SW 1271 (cell line): Measurements from ENCODE around the gene CYP2E1.
"Not testable (repeated sequence)": the region's sequence is repeated elsewhere in the genome, so short reads cannot be mapped to it uniquely, and the experiment has no call there.

Source experiments
- DNase-seq, 2 experiments: peaks; one replicate each; lab custom pipeline; 2025; lab: John Stamatoyannopoulos, UW

The CYP2E1 gene

DNA sequence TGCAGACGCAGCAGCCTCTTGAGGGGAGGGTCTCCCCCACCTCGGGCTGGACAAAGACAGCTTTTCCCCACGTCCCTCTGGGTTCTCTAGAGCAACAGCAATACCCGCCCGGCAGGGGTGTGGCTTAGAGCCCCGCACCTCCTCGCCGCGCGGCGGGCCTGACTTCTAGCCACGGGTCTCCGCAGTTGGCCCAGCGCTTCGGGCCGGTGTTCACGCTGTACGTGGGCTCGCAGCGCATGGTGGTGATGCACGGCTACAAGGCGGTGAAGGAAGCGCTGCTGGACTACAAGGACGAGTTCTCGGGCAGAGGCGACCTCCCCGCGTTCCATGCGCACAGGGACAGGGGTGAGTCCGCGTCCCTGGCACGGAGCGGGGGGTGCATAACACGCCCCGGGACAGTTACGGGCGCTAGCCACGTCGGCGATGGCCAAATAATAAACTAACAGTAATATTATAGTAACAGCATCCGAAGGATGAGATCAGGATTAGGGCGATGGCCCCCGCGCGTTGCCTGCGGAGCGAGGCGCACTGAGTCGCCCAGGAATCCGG, 1.2 kb downstream of the CYP2E1 start:
- DNase-seq = no peak

DNA sequence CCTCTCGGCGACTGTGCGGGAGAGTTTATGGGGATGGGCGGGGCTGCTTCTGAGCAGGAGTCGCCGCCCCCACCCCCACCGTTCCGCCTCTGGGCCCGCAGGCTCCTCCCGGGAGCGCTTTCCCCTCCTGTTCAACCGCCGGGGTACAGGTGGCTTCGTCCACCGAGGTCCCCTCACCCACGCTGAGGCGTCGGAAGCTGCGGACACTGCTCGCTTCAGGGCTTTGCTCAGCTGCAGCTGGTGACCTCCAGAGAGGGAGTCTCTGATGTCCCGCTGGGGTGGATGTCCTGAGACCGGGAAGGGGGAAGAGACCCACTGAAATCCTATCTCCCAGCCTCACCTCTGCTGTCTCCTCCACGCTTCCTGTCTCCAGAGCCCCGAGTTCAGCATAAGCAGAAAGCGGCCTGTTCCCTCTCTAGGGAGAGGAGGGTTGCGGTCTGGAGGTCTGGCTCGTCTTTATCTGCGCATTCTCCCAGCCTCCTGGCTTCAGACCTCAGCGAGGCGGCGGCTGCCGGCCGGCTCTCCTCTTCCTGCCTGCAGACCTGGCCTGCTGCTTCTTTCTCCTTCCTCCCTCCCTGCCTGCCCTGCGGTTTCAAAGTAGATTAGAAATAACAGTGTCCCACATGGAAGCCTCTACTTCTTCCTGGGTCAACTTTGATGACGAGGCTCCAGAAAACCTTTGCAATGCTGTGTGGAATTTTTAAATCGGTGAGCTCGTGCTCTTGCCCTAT, 1.8 kb downstream of the CYP2E1 start:
- DNase-seq = no peak

DNA sequence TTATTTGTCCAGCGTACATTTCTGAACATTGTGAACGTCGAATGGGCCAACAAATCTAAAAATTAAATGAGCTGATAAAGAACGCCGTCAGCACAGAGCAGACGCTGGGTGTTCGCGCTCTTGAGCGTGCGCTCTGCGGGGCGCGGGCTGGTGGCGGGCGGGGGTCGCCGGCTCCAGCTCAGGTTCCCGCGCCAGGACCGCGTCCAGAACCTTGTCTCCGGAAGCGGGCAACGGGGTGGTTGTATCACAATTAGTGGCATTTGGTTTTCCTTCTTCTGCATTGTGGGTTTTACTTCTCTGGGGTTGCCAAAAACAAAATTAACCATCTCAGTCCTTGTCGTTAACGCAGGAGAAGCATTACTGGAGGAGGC, 2.4 kb downstream of the CYP2E1 start:
- no peak for DNase-seq

DNA sequence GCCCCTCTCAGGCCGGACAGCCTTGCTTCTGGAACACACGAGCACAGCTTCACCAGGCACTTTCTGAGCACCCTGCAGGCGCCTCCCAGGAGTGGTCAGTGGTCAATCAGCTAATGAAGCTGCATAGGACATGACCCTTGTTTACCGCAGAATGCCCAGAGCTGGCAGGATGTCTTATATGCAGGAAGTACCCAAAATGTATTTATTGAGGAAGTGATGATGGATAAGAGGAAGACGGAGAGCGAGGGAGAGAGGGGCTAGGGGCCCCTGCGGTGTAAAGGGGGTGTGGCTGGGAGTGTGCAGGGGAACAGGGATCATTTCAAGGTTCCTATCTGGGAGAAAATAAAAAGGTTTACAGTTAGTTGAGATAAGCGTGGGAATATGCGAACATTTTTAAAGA, 3.3 kb downstream of the CYP2E1 start:
- no peak for DNase-seq

DNA sequence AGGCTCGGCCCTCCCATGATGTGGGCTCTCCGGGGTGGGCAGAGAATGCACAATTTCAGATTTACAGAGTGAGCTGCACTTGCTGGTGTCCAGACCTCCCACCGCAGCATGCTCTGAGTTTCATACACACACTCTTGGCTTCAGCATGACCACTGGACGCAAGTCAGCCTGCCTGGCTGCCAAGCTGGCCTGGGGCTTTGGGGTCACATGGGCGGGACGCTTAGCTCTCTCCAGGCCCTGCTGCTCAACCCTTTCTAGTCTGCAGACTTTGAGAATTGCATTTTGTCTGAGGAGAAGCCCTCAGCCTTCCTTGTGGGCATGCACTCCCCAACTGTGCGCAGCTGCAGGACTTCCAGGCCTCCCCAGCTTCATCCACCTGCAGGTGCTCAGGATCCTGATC, 5.7 kb downstream of the CYP2E1 start:
- no peak for DNase-seq

DNA sequence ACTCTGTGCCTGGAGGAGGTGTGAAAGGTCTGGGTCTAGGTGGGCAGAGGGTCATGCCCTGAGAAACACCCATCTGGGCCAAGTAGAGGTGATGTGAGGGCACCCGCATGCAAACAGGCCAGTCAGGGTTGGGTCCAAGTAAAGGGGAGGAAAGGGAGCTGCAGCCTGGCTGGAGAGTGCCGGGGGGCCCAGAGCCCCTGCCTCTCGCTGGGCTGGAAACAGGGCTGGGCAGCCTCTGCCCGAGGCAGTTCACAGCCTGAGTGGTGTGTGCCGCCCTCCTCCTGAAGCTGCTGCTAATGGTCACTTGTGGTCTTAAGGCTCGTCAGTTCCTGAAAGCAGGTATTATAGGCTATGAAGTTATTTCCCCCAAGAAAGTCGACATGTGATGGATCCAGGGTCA, 7.3 kb downstream of the CYP2E1 start:
- no peak for DNase-seq

DNA sequence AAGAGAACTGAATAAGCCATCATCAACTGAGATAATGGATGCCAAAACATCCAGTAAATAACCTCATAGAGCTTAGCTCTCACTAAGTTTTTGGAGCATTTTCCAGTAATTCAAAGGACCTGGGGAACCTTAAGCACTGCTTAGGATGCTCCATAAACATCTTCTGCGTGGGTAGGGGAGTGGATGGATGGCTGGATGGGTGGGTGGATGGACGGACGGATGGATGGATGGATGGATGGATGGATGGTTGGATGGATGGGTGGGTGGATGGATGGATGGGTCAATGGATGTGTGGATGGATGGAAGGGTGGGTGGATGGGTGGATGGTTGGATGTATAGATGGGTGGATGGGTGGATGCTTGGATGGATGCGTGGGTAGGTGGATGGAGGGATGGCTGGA, 9.0 kb downstream of the CYP2E1 start:
- no peak for DNase-seq

DNA sequence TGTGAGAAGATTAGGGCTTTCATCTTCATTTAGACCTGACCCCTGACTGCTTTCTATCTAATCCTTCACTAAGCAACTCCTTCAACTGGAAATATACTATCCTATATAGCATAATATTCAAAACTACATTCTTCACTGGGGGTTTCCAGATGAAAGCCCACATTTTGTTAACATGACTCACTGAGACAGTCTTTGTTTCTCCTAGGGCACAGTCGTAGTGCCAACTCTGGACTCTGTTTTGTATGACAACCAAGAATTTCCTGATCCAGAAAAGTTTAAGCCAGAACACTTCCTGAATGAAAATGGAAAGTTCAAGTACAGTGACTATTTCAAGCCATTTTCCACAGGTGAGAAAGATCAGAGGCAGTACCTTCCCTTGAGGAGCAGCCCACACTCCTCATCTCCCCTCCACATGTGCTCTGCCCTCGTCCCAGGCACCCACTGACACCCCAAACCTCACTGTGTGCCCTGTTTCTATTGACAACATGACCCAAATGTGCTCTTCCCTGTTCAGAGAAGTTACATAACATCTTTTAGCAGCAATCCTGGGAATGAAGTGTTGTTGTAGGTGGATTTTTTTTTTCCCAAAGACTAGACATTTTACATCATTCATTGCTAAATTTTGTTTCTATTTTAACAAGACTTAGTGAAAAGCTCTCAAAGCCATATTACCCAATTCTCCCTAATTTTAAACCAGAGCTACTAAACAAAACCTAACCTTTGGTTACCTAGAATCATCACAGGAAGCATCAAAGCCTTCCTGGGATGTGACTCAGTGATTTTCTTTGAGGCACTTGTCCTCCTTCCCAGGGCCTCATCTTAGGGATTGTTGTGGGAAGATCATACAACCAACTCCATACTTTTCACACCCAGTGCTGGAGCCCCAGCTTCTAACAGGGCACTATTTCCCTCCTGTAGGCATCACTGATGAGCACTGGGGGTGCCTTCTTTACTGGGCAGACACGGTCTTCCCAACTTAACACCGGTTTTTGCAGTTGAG, 10.7 kb downstream of the CYP2E1 start:
- DNase-seq = peak in 1 of 2 experiments; percentile 4

DNA sequence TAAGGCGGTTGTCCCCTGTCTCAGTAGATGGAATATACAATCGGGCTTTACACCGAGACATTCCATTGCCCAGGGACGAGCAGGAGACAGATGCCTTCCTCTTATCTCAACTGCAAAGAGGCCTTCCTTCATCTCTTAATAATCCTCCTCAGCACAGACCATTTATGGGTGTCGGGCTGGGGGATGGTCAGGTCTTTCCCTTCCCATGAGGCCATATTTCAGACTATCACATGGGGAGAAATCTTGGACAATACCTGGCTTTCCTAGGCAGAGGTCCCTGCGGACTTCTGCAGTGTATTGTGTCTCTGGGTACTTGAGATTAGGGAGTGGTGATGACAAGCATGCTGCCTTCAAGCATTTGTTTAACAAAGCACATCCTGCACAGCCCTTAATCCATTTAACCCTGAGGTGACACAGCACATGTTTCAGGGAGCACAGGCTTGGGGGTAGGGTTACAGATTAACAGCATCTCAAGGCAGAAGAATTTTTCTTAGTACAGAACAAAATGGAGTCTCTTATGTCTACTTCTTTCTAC, 14.3 kb downstream of the CYP2E1 start:
- DNase-seq = not testable (repeated sequence)

DNA sequence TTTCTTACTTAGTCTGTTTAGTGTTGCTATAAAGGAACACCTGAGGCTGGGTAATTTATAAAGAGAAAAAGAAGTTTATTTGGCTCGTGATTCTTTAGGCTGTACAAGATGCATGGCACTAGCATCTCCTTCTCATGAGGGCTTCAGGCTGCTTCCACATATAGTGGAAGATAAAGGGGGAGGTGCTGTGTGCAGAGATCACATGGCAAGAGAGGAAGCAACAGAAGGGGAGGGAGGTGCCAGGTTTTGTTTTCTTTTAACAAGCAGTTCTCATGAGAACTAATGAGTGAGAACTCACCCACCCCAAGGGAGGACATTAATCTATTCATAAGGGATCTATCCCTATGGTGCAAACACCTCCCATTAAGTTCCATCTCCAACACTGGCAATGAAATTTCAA, 17.3 kb downstream of the CYP2E1 start:
- DNase-seq = no peak

DNA sequence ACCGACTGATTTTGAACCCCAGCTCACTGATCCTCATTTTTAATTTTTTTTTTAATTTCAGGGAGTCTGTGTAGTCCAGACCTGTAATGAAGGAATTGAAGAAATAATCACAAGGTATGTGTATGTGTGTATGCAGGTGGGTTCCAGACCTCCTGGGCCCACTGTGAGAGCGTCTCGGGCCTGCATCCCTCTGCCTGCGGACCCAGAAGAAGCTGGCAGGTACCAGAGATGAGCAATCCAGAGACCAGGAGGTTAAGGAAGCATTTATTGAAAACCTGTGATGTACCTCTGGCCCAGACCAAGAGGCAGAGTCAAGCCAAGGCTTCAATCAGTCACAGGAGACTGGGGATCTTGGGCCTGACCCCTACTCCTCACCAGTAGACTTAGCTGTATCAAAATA, 27.4 kb downstream of the CYP2E1 start:
- DNase-seq = no peak

DNA sequence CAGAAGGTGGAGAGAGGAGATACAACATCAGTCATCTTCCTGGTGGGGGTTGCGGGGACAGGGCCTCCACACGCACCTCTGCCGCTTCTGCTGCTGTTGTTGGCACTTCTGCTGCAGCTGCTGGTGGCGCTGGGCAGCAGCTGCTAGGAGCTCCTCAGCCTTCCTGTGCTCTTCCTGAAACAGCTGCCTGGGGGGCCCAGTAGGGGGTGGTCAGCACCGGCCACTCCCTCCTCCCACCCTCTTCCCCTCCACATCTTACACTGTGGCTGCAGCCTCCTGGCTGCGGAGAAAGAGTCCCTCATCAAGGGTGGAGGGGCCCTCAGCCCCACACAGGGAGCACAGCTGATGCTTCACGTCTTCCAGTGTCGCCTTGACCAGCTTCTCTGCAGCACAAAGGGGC, 28.4 kb downstream of the CYP2E1 start:
- DNase-seq = no peak

DNA sequence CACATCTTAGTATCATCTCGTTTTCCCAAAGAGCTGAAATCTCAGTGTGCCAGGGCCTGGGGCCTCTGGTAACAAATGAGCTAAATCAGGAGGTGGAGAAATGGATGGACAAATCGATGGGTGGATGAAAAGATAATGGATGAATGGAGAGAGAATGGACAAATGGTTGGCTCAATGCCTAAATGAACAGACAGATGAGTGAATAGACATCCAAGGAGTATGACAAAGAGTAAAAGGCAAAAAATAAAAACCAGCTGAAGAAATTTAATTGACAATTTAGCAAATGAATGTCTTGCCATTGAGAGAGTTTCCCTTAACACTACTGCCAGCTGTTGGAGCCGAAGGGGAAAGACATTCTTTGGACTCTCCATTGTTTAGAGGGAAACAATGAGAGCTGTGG, 30.2 kb downstream of the CYP2E1 start:
- DNase-seq = no peak

DNA sequence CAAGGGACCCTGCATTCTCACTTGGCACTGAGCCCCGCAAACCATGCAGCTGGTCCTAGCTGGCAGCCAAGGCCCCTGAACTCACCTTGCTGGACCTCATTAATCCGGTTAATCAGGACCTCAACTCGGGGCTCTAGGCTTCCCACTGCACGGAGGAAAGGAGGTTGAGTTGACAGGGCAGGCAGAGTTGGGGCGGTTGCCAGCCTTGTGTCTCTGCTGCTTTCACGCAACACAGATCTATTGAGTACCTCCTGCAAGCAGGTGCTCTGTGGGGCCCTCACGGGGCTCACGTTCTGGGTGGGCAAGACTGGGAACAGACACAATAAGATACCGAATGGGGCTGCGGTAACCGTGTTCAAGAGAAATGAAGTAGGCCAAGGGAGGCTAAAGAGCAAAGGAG, 32.1 kb downstream of the CYP2E1 start:
- no peak for DNase-seq

DNA sequence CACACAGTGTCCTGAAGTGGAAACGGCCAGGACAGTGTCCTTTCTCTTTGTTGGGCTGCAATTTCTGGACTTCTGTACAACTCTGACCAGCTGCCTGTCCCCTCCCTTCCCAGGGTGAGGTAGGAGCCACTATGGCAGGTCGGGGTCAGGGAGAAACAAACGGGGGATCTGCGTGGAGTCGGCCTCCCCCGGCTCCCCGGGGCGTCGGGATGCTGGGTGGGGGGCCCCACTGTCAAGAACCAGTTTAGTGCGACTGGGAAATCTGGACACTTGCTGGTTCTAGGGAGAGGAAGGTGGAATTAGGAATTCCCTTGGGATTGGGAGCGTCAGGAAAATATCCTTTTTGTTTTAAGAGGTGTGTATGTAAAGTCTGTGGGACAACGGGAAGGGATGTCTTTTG, 37.7 kb downstream of the CYP2E1 start:
- DNase-seq = no peak

DNA sequence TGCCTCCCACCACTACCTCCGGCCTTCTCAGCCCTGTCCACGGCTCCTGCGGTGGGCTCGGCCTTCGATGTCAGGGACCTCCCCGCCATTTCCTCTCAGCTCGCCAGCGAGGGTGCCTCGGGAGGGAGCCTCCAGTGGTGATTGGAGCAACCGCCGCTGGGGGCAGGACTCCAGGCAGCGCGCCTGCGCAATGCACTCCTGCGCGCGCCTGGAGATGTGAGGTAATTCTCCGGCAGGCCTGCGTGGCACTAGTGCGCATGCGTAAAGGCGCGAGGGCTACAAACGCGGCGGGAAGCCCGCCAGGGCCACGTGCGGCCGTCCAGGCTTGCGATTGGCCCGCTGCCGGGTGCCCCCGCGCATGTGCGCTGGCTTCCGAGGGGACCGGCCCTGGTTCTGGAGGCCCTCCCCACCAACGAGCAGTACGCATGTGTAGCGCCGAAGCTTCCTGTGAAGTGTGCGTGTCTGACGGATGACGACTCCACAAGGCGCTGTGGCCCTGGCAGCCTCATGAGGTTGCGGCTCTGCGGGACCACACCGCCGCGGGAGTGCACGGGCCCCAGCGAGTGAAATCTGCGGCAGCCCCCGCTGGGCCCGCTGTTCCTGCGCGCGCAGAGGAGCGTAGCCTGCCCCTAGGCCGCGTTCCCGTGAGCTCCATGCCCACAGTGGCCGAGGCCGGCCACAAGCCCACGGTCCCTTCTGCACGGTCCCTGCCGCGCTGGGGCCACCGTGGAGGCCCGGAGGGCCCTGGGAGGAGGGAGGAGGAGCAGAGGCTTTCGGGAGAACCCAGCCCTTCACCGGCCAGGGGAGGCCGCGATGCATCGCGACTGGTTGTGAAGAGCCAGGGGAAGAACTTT, 38.5 kb downstream of the CYP2E1 start, which contains the start of gene SYCE1:
Gene SYCE1, minus strand, starts transcription at position 143 of the 854 bp plus-strand sequence. Its CDS starts 54 bp downstream, at position 89.
- no peak for DNase-seq

DNA sequence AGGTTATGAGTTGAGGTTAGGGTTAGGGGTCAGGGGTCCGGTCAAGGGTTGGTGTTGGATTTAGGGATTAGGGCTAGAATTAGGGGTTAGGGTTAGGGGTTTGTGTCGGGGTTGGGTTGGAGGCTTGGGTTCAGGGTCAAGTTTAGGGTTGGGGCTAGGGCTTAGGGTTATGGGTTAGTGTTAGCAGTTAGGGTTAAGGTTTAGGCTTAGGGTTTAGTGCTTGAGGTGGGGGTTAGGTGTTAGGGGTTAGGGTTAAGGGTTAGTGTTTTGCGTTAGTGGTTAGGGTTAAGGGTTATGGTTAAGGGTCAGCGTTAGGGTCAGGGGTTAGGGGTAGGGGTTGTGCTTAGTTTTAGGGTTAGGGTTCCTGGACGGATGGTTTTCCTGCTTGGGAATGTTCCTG, 40.0 kb downstream of the CYP2E1 start:
- no peak for DNase-seq

DNA sequence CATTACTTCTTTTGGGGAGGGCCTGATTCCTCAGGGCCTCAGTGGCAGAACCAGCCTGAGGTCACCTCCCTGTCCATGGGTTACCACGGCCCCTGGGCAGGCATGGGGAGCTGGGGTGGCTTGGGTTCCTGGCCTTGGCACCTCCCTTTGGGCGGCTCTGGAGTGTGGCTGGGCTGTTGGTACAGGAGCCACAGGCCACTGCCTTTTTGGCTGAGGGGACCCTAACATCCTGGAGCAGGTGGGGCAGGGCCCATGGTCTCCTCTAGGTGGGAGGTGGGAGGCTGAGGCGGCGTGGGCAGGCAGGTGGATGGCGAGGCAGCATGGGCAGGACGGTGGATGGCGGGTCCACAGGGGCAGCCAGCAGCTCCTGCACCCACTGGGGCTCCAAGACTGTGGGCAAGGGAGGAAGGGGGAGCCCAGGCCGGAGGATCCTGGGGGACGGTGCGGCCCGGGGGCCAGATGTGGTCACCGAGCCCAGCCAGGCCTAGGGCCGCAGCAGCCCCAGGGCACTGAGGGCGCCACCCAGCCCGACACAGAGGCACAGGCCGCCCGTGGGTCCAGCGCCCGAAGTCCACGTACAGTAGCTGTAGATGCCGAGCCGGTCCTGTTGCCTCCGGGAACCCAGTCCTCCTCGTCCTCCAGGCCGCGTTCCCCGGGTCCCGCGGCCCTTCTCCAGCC, 40.6 kb downstream of the CYP2E1 start:
- DNase-seq = no peak

DNA sequence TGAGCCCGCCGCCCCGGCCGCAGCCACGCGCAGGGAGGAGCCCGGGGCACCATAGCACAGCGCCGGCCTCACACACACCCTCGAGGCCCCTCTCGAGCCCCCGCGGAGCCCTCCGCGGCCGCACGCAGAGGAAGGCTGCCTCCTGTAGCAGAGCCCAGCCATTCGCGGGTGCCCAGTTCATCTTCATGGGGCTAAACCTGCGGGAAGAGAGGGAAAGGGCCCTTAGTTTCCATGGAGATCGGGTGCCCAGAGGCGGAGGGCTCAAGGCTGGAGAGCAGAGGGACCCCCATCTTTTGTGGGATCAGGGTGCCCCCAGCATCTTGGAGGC, 41.1 kb downstream of the CYP2E1 start:
- DNase-seq = no peak

DNA sequence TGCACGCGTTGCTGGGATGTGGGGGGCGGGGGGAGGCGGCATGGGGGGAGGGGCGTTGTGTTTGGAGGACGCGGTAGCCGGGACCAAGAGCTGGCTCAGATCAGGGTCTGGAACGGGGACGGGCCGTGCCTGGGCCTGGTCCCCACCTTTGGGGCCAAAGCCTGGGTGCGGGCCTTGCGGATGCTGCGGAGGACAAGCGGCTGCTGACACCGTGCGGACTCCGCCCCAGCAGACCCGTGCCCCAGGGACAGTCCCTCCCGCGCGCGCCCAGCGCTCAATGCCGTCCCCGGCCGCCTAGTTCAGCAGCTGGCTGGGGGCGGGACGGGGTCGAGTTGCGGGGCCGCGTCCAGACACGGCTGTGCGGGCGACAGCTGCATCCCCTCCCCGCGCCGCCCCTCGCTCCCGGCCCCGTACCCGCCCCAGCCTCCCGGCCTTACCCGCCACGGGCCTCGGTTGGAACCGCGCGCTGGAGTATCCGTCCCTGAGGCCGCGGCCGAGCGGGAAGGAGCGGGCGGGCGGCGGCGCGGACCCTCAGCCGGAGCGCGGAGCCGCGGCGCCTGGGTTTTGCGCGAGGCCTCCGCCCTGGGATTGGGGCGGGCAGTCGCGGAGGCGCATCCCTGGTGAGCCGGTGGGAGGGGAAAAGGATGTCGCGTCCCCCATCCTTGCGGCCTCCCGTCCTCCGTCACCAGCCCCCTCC, 41.8 kb downstream of the CYP2E1 start:
- not testable (repeated sequence) for DNase-seq

DNA sequence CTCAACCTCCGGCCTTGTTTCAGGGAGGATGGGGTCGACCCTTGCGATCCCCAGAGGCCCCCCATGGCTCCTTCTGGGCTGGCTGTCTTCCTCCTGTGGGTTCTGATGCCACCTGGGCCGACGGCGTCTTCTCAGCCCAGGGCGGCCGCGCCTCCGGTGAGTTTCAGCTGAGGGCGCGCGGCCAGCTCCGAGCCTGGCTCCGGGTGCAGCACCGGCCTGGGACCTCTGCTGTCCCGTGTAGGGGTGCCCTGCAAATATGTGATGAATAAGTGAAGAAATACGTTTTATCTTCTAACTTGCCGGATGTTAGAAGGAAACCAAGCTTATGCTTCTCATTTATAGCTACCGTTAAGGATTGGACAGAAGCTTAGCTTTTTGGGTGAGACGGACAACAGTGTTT, 42.6 kb downstream of the CYP2E1 start:
- not testable (repeated sequence) for DNase-seq
